GM12878 (cell line): ENCODE measurements around the gene LRP2BP. TPM values are rescaled to one million over a fixed set of nuclear protein-coding genes. Genes with fewer than 3 reads are reported as not detected.

ENCODE experiments used
- ATAC-seq: fragments of 200-7000 bp; cut with Tn5 transposase; 3 replicates; pipeline ENCODE4 v1.9.1; 2020; ENCODE audit warnings: mild to moderate bottlenecking, moderate library complexity
- BruUV-seq: library from RNA; stranded (reverse); fragments of 400-500 nt; replicated peaks from 2 replicates; lab custom pipeline; 2021; lab: Mats Ljungman, UMichigan
- CTCF ChIA-PET: fragments of 300-600 bp; sonication (Branson Sonifier 250); formaldehyde crosslinking; extraction: SDS; loops from one replicate; lab custom pipeline; 2021; ENCODE audit warnings: inconsistent platforms; lab: Yijun Ruan, JAX
- POLR2A ChIA-PET: fragments of 350-600 bp; formaldehyde crosslinking; extraction: SDS; loops from one replicate; lab custom pipeline; 2021; ENCODE audit warnings: inconsistent platforms; lab: Charles Lee
- RAD21 ChIA-PET: fragments of 300-600 bp; sonication (Branson Sonifier 250); formaldehyde crosslinking; loops from one replicate; lab custom pipeline; 2023; ENCODE audit warnings: antibody characterized with exemption; ENCODE audit not compliant: unreplicated experiment; lab: Charles Lee
- SMC1A ChIA-PET: fragments of 300-600 bp; sonication (Branson Sonifier 250); formaldehyde crosslinking; loops from one replicate; lab custom pipeline; 2023; ENCODE audit not compliant: unreplicated experiment, uncharacterized antibody; lab: Charles Lee
- DNase-seq: peaks from one replicate; pipeline ENCODE4 v3.0.0-alpha.2; 2011; ENCODE audit warnings: low read depth, low spot score
- FAIRE-seq: peaks from 3 replicates; lab custom pipeline; 2011; peaks lifted over from hg19 to GRCh38; lab: Jason Lieb, UNC
- H2AFZ ChIP-seq: 2 replicates; pipeline ENCODE4 v1.6.0; 2011; ENCODE audit warnings: low read depth, low read length, control low read depth; ENCODE audit not compliant: control insufficient read depth
- H3K27ac ChIP-seq: 2 replicates; pipeline ENCODE4 v1.5.1; 2011; ENCODE audit warnings: control low read depth; ENCODE audit not compliant: control insufficient read depth, insufficient read depth
- H3K27me3 ChIP-seq, 2 experiments: replicated peaks in 1 of 2; 2 replicates each; pipeline versions ENCODE4 v1.6.0 to v1.6.1; 2011; ENCODE audit warnings: low read length in 1 of 2; ENCODE audit not compliant: control insufficient read depth in 2 of 2, insufficient read depth in 2 of 2
- H3K36me3 ChIP-seq, 2 experiments: 2 replicates each; pipeline ENCODE4 v1.5.1; 2011; ENCODE audit warnings: low read length in 1 of 2; ENCODE audit not compliant: control insufficient read depth in 2 of 2, insufficient read depth in 2 of 2
- H3K4me1 ChIP-seq: 2 replicates; pipeline ENCODE4 v1.6.1; 2011; ENCODE audit warnings: mild to moderate bottlenecking, low read length, moderate library complexity, mixed read lengths; ENCODE audit not compliant: control insufficient read depth, insufficient read depth
- H3K4me2 ChIP-seq: 2 replicates; pipeline ENCODE4 v1.6.0; 2011; ENCODE audit warnings: control low read depth; ENCODE audit not compliant: control insufficient read depth, insufficient read depth
- H3K4me3 ChIP-seq: fragments of 200-600 bp; sonication (generic); 2 replicates; pipeline ENCODE4 v1.5.1; 2016
- H3K79me2 ChIP-seq: 2 replicates; pipeline ENCODE4 v1.6.0; 2011; ENCODE audit warnings: low read length; ENCODE audit not compliant: control insufficient read depth, insufficient read depth
- H3K9ac ChIP-seq: 2 replicates; pipeline ENCODE4 v1.8.0; 2011; ENCODE audit warnings: low read length, control low read depth, mixed read lengths; ENCODE audit not compliant: control insufficient read depth, insufficient read depth
- H3K9me3 ChIP-seq: replicated peaks from 3 replicates; pipeline ENCODE4 v1.5.1; 2011; ENCODE audit warnings: mild to moderate bottlenecking, low read length; ENCODE audit not compliant: control insufficient read depth, insufficient read depth
- H4K20me1 ChIP-seq: 2 replicates; pipeline ENCODE4 v1.6.0; 2011; ENCODE audit not compliant: control insufficient read depth, insufficient read depth
- BCL11A ChIP-seq: IDR thresholded peaks from 2 replicates; pipeline ENCODE4 v1.6.1; 2011; ENCODE audit warnings: low read depth, low read length
- CREB1 ChIP-seq: IDR thresholded peaks from 2 replicates; pipeline ENCODE4 v1.6.1; 2012; ENCODE audit warnings: low read depth, mild to moderate bottlenecking, inconsistent platforms
- EED ChIP-seq: sonication (generic); IDR thresholded peaks from 2 replicates; pipeline ENCODE4 v1.6.1; 2016; ENCODE audit warnings: antibody characterized with exemption, low read depth
- HDGF ChIP-seq: fragments of 450-650 bp; IDR thresholded peaks from 2 replicates; pipeline ENCODE4 v1.6.1; 2016; ENCODE audit warnings: antibody characterized with exemption
- KAT2A ChIP-seq: conservative IDR thresholded peaks from 2 replicates; pipeline ENCODE4 v1.6.1; 2011; ENCODE audit warnings: low read depth, low read length; ENCODE audit not compliant: control insufficient read depth
- MXI1 ChIP-seq: fragments of 150-350 bp; IDR thresholded peaks from 2 replicates; pipeline ENCODE4 v1.6.1; 2011; ENCODE audit warnings: low read depth, mild to moderate bottlenecking, inconsistent platforms, low read length, improper control_type of control experiment
- MYC ChIP-seq: IDR thresholded peaks from 2 replicates; pipeline ENCODE4 v1.6.1; 2011; ENCODE audit warnings: mild to moderate bottlenecking, low read length, moderate library complexity, inconsistent platforms; ENCODE audit not compliant: insufficient read depth, insufficient replicate concordance, insufficient read length, severe bottlenecking
- POLR2A ChIP-seq: IDR thresholded peaks from 2 replicates; pipeline ENCODE4 v1.6.1; 2011; ENCODE audit warnings: low read depth, mild to moderate bottlenecking, low read length
- SP1 ChIP-seq: IDR thresholded peaks from one replicate; pipeline ENCODE4 v1.6.1; 2011; ENCODE audit warnings: low read depth, low read length
- ZNF274 ChIP-seq: IDR thresholded peaks from one replicate; pipeline ENCODE4 v1.8.0; 2011; ENCODE audit not compliant: insufficient read length, insufficient read depth
- ZNF384 ChIP-seq: IDR thresholded peaks from 2 replicates; pipeline ENCODE4 v1.6.1; 2012; ENCODE audit warnings: low read depth, mild to moderate bottlenecking, low read length, improper control_type of control experiment, borderline replicate concordance
- ZZZ3 ChIP-seq: IDR thresholded peaks from 2 replicates; pipeline ENCODE4 v1.6.1; 2011; ENCODE audit warnings: low read depth; ENCODE audit not compliant: control insufficient read depth, insufficient read length
- WGBS: methylation state at CpG from one replicate; pipeline ENCODE4 v1.1.6; 2016; ENCODE audit warnings: low lambda C conversion rate; ENCODE audit not compliant: insufficient replicate concordance, insufficient coverage; ENCODE audit errors: missing lambda C conversion rate; 5-methylcytosine and 5-hydroxymethylcytosine counted together
- in situ Hi-C: fragments of 300-500 bp; cut with MboI; formaldehyde crosslinking; loops from 9 replicates; pipeline ENCODE4 v1.14.3; 2018; ENCODE audit warnings: mixed read lengths
- intact Hi-C: fragments of 100-400 bp; cut with micrococcal nuclease; formaldehyde crosslinking; loops from one replicate; pipeline ENCODE4 v1.14.2; 2022; ENCODE audit not compliant: unreplicated experiment
- polyA plus RNA-seq, 11 experiments: library from polyadenylated mRNA; depleted of rRNA in 4 of 11; unstranded in 6 of 11; stranded (reverse) in 5 of 11; fragments of >200 nt; fragmentation: Nextera tagmentation in 4 of 11; fragmentation: Illumina TruSeq in 1 of 11; extraction: Ambion mirVana in 4 of 11; extraction: Trizol in 1 of 11; gene quantifications; 1 replicate in 1 of 11; 2 replicates in 10 of 11; pipeline versions ENCODE4 v1.2.1 to v1.2.3, GENCODE V29; 2011 to 2016; ENCODE audit warnings: inconsistent platforms in 2 of 11, missing spikeins in 2 of 11, low read depth in 1 of 11
- total RNA-seq, 4 experiments: library from RNA; depleted of rRNA in 3 of 4; stranded (reverse); fragments of >200 nt in 3 of 4; fragmentation: Illumina TruSeq in 1 of 4; extraction: Trizol in 1 of 4; gene quantifications; 2 replicates each; pipeline versions ENCODE4 v1.2.1 to v1.2.3, GENCODE V29; 2013 to 2021
- TF ChIP-seq, protein P1 (sequence below): fragments of 450-650 bp; IDR thresholded peaks from 2 replicates; pipeline ENCODE4 v1.6.1; 2017; ENCODE audit warnings: mild to moderate bottlenecking, moderate library complexity
- TF ChIP-seq, protein P2 (sequence below): fragments of 450-650 bp; IDR thresholded peaks from 2 replicates; pipeline ENCODE4 v1.6.1; 2017; ENCODE audit warnings: antibody characterized with exemption, mild to moderate bottlenecking, moderate library complexity

Gene LRP2BP
- total and polyA plus RNA-seq, 10 of the 15 experiments (the other 5 are each of a cell fraction or from before 2014, with no cell fraction given): 0.27 to 5.2 (median 1.0) TPM

DNA sequence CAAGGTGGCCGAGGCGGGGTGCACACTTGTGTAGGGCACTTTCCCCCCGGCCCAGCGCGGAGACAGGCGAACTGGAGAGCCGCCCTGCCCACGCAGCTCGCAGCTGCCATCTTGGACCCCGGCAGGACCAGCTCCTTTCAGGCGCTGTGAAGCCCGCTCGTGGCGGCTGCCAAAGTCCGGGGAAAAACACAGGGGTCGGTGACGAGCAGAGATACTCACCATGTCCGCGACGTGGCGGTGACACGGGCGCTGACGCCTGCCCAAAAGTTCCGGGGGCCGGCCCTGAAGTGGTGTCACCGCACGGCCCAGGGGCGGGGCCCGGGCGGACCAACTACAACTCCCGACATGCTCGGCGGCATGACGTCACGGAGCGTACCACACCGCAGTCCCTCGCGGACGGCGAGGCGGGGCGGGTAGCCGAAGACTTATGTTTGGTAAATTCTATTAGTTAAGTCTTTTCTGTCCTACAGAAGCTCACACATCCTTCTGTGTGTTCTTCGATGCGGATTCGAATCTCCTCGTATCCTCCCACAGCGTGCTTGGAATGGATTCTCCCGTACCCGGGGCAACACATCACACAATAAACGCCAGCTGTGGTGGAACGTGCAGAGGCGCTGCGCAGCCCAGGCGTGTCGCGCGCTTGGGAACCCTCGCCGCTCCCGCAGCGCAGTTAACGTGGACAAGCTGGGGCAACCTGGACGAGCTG lies 30.1 kb upstream of the LRP2BP start, which contains the start of gene UFSP2 (continued):
- TF ChIP-seq EED (no peak), ZZZ3 (no peak), POLR2A (peak; percentile 75), ZNF384 (no peak), CREB1 (peak; percentile 99)
- TF ChIP-seq, all 136 proteins: peak for 65

DNA sequence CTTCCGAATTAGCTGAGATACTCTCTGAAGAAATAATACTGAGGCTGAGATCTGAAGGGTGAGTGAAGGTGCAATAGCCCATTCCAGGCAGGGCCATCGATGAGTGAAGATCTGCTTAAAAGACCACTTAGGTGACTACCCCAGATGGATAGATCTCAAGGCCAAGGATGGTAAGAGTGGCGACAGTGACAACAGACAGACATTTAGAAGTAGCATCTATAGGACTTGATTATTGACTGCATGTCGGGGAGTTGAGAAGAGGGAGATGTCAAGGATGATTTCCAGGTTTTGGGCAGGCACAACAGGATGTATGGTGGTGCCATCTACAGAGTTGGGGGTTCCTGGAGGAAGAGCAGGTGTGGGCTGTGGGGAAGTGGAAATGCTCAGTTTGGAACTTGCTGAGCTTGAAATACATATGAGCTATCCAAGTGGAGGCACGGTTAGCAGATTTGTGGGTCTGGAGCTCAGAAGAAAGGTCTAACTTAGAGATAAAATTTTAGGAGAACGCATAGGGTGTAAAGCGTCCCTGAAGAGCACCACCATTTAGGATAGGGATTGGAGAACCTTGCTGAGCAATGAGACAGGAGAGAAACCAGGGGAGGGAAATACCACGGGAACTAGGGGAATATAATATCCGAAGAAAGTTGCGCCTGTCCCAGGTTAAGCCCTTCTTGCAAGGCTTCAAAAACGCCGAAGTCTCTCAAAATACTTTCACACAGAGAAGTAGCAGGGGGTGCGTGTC lies 29.4 kb upstream of the LRP2BP start:
- peak; percentile 28 for ATAC-seq
- H3K9me3 ChIP-seq: no peaks in the 10 kb centered on the region
- WGBS: 18% methylated on average over 13 of the region's 13 CpGs
- POLR2A ChIA-PET: interaction anchor here (0.5 to 4.0 kb wide), 10 partner anchors 18 to 255 kb away, joined by 3 to 37 read pairs (median 4); partner anchors contain the start of genes ANKRD37 and LRP2BP
- CTCF ChIA-PET: interaction anchor here (0.7 to 2.0 kb wide), 10 partner anchors 29 to 383 kb away, joined by 3 to 8 read pairs (median 4); partner anchors contain the start of gene LRP2BP
- H2AFZ ChIP-seq: peak overlapping the region; percentile 99
- H4K20me1 ChIP-seq: no peaks in the 10 kb centered on the region
- peak overlapping the region; percentile 83 for H3K4me3 ChIP-seq
- peak overlapping the region; percentile 70 for H3K9ac ChIP-seq
- peak overlapping the region; percentile 73 for H3K4me2 ChIP-seq
- BruUV-seq: TSS peak; percentile 69
- in situ Hi-C loops: no loop called here
- H3K36me3 ChIP-seq: peaks cover 0 to 6% of the 10 kb centered on the region in 2 experiments; a peak in 1 of 4 replicates
- no peak for DNase-seq
- SMC1A ChIA-PET: interaction anchor here (0.6 to 3.5 kb wide), 17 partner anchors 10 to 691 kb away, joined by 3 to 25 read pairs (median 4); partner anchors contain the start of genes ANKRD37, CENPU and LRP2BP
- no peak for FAIRE-seq
- no peaks in the 10 kb centered on the region for H3K27me3 ChIP-seq
- RAD21 ChIA-PET: interaction anchor here (1.0 to 3.3 kb wide), 7 partner anchors 8 to 386 kb away, joined by 3 to 21 read pairs (median 5); partner anchors contain the start of genes ANKRD37 and LRP2BP
- H3K79me2 ChIP-seq: peaks cover 15% of the 10 kb centered on the region
- intact Hi-C loops: loop anchor here (2.0 kb wide), 1 partner anchor 28 kb away; the partner anchor contains the start of gene ANKRD37
- no peaks in the 10 kb centered on the region for H3K4me1 ChIP-seq
- H3K27ac ChIP-seq: peak overlapping the region; percentile 92
- TF ChIP-seq MYC (no peak), KAT2A (no peak), SP1 (no peak), ZNF274 (no peak), MXI1 (no peak), BCL11A (no peak), HDGF (0 out of 2 replicates have a peak, but pooled peaks have one; percentile 66)
- TF ChIP-seq, protein P1, sequence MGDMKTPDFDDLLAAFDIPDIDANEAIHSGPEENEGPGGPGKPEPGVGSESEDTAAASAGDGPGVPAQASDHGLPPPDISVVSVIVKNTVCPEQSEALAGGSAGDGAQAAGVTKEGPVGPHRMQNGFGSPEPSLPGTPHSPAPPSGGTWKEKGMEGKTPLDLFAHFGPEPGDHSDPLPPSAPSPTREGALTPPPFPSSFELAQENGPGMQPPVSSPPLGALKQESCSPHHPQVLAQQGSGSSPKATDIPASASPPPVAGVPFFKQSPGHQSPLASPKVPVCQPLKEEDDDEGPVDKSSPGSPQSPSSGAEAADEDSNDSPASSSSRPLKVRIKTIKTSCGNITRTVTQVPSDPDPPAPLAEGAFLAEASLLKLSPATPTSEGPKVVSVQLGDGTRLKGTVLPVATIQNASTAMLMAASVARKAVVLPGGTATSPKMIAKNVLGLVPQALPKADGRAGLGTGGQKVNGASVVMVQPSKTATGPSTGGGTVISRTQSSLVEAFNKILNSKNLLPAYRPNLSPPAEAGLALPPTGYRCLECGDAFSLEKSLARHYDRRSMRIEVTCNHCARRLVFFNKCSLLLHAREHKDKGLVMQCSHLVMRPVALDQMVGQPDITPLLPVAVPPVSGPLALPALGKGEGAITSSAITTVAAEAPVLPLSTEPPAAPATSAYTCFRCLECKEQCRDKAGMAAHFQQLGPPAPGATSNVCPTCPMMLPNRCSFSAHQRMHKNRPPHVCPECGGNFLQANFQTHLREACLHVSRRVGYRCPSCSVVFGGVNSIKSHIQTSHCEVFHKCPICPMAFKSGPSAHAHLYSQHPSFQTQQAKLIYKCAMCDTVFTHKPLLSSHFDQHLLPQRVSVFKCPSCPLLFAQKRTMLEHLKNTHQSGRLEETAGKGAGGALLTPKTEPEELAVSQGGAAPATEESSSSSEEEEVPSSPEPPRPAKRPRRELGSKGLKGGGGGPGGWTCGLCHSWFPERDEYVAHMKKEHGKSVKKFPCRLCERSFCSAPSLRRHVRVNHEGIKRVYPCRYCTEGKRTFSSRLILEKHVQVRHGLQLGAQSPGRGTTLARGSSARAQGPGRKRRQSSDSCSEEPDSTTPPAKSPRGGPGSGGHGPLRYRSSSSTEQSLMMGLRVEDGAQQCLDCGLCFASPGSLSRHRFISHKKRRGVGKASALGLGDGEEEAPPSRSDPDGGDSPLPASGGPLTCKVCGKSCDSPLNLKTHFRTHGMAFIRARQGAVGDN: no peak
- TF ChIP-seq, protein P2, sequence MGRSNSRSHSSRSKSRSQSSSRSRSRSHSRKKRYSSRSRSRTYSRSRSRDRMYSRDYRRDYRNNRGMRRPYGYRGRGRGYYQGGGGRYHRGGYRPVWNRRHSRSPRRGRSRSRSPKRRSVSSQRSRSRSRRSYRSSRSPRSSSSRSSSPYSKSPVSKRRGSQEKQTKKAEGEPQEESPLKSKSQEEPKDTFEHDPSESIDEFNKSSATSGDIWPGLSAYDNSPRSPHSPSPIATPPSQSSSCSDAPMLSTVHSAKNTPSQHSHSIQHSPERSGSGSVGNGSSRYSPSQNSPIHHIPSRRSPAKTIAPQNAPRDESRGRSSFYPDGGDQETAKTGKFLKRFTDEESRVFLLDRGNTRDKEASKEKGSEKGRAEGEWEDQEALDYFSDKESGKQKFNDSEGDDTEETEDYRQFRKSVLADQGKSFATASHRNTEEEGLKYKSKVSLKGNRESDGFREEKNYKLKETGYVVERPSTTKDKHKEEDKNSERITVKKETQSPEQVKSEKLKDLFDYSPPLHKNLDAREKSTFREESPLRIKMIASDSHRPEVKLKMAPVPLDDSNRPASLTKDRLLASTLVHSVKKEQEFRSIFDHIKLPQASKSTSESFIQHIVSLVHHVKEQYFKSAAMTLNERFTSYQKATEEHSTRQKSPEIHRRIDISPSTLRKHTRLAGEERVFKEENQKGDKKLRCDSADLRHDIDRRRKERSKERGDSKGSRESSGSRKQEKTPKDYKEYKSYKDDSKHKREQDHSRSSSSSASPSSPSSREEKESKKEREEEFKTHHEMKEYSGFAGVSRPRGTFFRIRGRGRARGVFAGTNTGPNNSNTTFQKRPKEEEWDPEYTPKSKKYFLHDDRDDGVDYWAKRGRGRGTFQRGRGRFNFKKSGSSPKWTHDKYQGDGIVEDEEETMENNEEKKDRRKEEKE: 0 out of 2 replicates have a peak, but pooled peaks have one; percentile 70
